GM12864 (cell line): ENCODE measurements around the gene ITGAE.

Experiments used
- DNase-seq: peaks from one replicate; pipeline ENCODE4 v3.0.0-alpha.2; 2011; ENCODE audit warnings: low read depth
- H3K4me3 ChIP-seq: 2 replicates; pipeline ENCODE4 v1.5.1; 2011; ENCODE audit warnings: mild to moderate bottlenecking, low read depth, low read length, control low read depth
- TF ChIP-seq, protein P1 (sequence below): IDR thresholded peaks from 2 replicates; pipeline ENCODE4 v1.5.1; 2011; ENCODE audit warnings: low read depth, mild to moderate bottlenecking, moderate library complexity, low read length, control low read depth, inconsistent platforms; ENCODE audit errors: missing control alignments

Gene ITGAE

DNA sequence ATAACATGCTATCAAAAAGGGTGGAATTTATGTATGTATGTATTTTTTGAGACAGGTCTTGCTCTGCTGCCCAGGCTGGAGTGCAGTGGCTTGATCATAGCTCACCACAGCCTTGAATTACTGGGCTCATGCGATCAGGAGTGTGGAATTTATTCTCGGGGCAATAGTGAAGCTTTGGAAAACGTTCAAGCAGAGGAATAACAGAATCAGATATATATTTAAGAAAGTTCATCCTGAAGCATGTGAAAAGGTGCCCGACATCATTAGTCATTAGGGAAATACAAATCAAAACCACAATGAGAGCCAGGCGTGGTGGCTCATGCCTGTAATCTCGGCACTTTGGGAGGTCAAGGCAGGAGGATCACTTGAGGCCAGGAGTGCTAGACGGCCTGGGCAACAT, 7.7 kb upstream of the ITGAE start:
- TF ChIP-seq, protein P1, sequence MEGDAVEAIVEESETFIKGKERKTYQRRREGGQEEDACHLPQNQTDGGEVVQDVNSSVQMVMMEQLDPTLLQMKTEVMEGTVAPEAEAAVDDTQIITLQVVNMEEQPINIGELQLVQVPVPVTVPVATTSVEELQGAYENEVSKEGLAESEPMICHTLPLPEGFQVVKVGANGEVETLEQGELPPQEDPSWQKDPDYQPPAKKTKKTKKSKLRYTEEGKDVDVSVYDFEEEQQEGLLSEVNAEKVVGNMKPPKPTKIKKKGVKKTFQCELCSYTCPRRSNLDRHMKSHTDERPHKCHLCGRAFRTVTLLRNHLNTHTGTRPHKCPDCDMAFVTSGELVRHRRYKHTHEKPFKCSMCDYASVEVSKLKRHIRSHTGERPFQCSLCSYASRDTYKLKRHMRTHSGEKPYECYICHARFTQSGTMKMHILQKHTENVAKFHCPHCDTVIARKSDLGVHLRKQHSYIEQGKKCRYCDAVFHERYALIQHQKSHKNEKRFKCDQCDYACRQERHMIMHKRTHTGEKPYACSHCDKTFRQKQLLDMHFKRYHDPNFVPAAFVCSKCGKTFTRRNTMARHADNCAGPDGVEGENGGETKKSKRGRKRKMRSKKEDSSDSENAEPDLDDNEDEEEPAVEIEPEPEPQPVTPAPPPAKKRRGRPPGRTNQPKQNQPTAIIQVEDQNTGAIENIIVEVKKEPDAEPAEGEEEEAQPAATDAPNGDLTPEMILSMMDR: no peak
- no peak for DNase-seq
- no peak overlapping the region for H3K4me3 ChIP-seq

DNA sequence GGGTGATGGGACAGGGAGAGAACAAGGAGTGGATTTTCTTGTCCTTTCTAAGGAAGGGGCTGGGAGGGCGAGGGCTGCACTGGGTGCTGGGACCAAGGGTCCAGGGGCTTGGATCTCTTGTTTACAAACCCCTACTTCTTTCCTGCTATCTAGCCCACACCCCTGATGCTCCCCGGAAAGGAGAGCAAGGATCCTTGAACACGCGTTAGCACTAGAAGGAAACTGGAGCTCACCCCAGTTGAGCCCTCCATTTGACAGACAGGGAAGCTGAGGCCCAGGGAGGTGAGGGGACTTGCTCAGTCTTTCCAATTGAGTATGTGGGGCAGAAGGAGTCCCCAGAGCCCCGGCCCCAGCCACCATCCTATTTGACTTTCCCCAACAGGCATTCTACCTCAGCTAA, 4.6 kb upstream of the ITGAE start:
- H3K4me3 ChIP-seq: no peak overlapping the region
- DNase-seq: no peak
- TF ChIP-seq, protein P1: no peak

DNA sequence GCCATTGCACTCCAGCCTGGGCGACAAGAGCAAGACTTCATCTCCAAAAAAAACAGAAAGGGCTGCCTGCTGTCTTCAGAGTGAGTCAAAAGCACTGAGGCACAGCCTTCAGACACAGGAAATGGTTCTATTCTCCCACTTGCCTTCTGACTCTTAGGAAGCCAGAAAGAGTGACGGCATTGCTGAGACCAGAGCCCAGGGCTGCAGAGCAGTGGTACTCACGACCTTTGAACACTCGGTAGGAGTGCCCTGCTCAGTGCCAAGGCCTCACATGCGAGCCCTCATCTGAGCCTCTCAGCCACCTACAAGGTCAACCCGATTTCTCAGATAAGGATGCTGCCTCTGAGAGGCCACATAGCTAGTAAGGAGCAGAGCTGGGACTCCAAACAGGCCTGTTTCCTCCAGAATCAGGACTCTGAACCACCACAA, 3.5 kb upstream of the ITGAE start:
- H3K4me3 ChIP-seq: no peak overlapping the region; the same call in 1 of the 2 replicates
- peak; percentile 58 for DNase-seq
- TF ChIP-seq, protein P1: no peak

DNA sequence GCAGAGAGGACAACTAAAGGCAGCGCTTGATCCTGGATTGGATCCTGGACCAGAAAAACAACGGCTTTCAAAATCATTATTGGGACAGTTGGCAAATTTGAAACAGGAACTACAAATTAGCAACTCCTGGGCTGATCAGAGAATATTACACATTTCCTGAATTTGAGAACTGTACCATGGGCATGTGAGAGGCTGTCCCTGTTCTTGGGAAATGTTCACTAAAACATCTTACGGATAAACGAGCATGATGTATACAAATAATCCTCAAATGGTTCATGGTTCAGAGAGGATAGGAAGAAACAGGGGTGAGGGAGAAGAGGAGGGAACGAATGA, 2.3 kb upstream of the ITGAE start:
- TF ChIP-seq, protein P1: no peak
- no peak for DNase-seq
- no peak overlapping the region for H3K4me3 ChIP-seq

DNA sequence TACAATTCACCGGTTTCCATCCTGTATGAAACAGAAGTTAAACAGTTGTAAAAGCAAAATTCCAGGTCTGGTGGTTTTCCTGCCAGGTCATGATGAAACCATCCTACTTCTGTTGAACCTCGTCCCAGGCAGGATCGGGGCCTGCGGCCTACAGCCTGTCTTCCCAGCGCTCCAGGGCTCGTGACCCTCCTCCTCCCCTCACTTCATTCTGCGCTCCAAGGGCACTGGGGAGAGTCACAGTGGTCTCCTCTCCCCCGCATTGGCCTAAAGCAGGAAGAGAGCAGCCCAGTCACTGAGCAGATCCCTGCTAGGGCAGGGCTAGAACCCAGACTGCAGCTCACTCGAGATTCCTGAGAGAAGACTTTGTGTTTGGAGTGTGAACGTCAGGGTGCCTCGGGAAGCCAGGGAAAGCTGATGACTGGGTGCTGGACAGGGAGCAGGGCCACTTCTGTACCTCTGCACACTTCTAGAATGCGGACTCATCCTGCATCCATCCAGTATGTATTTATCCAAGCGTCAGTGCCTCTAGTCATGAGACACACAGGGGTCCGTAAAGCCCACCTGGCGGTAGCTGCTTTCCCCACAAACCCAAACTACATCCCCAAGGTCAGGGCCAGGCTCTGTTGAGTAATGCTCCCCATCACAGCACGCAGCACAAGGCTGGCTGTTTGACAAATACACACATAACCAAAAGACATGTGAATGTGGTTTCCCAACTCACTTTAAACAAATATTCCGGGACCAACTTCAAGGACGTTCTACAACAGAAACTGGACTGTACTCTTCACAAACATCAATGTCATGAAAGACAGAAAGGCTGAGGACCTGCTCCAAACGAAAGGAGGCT, 1.7 kb upstream of the ITGAE start:
- no peak for DNase-seq
- no peak overlapping the region for H3K4me3 ChIP-seq

DNA sequence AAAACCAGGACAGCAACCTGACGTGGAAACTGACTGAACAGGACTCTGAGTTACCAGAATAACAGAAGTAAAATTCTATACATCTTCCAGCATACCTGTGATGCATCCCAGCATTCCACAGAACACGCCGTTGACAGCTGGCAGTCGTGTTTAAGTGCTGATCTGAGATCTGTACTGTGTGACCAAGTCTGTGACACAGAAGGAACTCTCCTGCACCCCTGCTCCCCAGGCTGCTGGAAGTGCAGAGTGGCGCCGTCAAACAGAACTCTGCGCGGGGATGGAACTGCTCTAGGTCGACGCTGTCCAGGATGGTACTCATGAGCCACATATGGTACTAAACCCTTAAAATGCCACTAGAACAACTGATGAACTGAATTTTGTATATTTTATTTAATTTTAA, 804 bp upstream of the ITGAE start:
- H3K4me3 ChIP-seq: no peak overlapping the region
- DNase-seq: no peak
- TF ChIP-seq, protein P1: no peak

More for the DNA sequence above, 1.7 kb upstream of the ITGAE start:
- TF ChIP-seq, protein P1: no peak

DNA sequence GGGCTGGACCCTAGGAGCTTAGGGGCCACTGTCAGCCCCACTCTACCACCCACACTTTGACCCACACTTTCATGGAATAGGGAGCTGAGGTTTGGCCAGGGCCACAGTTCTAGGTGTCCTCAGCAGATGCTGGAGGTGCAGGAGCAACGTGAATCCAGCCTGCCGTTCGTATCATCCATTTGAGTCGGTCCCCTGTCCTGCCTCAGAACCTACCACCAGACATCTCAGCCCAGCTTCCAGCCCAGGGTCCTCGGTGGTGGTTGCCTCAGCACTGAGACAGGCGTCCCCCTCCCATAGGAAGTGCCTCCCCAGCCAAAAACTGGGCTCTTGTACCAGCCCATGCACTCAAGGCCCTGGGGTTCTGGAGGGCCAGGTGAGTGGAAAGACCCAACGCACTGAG, 359 bp upstream of the ITGAE start:
- TF ChIP-seq, protein P1: no peak
- no peak for DNase-seq
- H3K4me3 ChIP-seq: no peak overlapping the region
